Endothelial cell of hepatic sinusoid (primary cell): ENCODE data around the gene KLHL36.

Experiments
- in situ Hi-C: cut with HindIII; loops from 2 replicates; pipeline ENCODE4 v1.10.0; 2017; ENCODE audit warnings: low sequenced_read_pairs

The KLHL36 gene

DNA sequence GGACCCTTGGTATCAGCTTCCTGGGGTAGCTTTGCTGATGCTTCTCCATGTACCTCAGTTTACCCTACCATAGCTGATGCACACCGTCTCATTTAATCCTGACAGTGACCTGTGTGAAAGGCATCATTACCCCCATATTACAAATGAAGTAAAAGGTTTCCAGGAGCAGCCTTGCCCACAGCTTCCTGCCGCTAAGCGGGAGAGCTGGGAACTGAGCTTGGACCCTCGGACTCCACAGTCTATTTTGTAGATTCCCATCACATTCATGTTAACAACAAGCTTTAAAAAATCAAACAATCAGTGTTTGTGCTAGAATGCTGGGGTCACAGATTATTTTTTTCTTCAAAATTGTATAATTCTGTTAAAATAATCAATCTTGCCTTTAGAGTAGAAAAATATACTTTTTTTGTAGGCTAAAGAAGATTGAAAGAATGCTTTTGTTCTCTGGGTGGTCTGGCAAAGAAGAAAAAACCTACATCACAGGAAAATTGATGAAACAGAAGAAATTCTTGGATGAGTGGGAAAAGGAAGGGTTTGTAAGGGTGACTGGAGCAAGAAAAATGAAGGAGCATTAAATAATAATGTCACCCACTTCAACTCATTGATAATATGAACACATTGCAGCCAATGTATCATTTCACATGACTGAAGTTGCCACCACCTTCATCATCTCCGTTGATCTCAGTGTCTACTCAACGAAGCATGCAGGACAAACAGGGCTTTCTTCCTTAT is 41.9 kb downstream of the KLHL36 start:
- in situ Hi-C loops, result loop anchor here (5.0 kb wide), 1 partner anchor 42 kb away; no protein-coding TSS in a partner anchor

DNA sequence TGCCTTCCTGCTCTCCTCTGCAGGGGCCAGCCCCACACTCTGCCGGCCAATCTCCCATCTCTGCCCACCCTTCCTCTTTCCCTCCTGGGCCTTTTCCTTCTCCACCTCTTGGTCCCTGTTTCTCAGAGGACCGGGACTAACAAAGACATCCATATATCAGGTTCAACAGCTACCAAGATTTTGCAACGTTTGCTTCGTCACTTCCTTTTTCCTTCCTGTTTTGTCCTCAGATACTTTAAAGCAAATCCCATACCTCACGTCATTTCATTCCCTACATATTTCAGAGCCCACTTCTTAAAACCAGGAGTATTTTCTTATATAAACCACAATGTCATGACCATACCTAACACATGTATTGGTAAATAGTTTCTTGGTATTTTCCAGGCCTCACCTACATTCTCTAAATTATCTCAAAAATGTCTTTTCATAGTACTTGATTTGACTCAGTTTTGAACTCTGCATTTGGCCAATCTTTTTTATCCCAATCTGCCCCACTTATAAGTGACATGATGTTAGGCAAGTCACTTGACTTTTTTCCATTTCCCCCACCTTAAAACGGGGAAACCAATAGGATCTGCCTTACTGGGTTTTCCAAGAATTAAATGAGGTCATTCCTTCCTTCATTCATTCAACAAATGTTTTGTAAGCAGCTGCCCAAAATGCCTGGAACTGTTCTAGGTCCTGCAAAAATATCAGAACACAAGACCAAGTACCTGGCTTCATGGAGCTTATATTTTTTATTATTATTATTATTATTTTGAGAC is 44.3 kb downstream of the KLHL36 start:
- in situ Hi-C loops, result loop anchor here (5.0 kb wide), 1 partner anchor 40 kb away; no protein-coding TSS in a partner anchor

DNA sequence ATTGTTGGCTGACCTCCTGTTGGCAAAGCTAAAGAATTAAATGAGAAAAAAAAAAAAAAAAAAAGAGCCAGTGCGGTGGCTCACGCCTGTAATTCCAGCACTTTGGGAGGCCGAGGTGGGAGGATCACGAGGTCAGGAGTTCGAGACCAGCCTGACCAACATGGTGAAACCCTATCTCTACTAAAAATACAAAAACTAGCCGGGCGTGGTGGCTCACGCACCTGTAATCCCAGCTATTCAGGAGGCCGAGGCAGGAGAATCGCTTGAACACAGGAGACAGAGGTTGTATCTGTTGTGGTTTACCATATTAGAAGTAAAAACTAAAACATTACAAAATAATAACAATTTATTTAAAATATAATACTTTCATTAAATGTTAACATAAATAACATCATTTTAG is 45.6 kb downstream of the KLHL36 start:
- in situ Hi-C loops, result loop anchor here (5.0 kb wide), 1 partner anchor 38 kb away; no protein-coding TSS in a partner anchor

DNA sequence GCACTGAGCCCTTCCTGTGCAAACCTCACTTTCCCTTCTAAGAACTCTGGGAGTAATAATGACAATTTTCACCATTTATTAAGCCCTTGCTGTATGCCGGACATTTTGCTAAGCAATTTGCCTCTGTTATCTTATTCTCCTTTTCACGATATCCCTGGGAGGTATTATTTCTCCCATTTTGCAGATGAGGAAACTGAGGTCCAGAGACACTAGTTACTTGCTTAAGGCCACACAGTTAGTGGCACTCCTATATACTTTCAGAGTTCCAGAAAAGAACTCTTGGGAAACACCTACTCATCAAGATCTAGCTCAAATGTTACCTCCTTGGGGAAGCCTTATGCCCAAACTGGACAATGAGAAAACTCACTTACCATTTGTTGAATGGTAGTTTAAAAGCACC is 46.7 kb downstream of the KLHL36 start:
- in situ Hi-C loops, result loop anchor here (5.0 kb wide), 1 partner anchor 37 kb away; no protein-coding TSS in a partner anchor

DNA sequence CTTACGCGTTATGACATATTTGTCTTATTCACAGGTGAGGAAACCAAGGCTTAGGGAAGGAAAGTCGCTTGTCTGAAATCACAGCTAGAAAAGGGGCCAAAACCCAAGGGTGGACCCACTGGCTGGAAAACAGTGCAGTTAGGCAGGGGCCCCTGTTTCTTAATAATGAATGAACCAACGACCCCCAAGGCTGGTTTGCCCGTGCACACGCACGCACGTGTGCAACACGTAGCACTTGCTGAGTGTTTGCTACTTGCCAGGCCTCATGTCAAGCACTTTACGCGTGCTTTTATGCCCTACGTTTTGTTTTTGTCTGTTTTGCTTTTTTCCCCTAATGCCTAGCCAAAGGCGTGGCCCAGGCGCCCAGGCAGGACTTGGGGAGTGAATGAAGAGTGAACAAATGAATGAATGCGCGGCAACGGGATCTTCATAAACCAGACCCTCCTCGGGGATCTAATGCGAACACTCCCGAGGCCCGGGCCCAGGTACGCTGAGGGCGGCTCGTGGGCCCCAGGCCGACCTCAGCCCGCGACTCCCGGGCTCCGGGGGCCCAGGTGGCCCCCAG is 50.9 kb downstream of the KLHL36 start:
- in situ Hi-C loops, result no loop called here

DNA sequence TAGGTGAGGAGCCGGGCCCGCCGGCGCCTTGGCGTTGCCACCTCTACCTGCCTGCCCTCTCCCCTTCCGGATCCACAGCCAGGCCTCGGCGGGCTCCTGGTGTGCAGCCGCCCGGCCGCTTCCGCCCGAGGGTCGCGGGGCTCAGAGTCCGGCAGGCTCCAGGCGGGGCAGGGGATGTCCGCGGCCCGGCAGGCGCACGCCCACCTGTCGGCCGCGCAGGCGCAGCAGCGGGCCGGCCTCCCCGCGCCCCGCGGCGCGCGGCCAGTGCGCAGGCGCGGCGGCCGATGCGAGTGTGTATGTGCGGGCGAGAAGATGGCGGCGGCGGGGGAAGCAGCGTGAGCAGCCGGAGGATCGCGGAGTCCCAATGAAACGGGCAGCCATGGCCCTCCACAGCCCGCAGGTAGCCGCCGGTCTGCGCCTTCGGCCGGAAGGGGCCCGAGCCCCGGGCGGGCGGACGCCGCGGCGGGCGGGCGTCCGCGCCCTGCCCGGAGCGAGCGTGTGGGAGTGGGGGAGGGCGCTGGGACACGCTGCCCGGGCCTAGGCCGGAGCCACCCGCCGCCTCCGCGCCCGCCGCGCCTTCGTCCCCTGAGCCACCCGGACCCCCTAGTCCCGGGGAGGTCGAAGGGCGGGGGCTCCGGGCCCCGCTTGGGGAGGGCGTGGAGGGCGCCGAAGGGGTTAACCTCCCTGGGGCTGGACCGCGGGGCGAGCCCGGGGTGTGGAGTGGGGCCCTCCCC is 51.6 kb downstream of the KLHL36 start, which contains the start of gene USP10:
TSS of gene USP10 (plus strand) at position 289 of the 734 bp plus-strand sequence. CDS start at position 380, 91 bp downstream.
- in situ Hi-C loops, result loop anchor here (5.0 kb wide), 1 partner anchor 38 kb away; no protein-coding TSS in a partner anchor

DNA sequence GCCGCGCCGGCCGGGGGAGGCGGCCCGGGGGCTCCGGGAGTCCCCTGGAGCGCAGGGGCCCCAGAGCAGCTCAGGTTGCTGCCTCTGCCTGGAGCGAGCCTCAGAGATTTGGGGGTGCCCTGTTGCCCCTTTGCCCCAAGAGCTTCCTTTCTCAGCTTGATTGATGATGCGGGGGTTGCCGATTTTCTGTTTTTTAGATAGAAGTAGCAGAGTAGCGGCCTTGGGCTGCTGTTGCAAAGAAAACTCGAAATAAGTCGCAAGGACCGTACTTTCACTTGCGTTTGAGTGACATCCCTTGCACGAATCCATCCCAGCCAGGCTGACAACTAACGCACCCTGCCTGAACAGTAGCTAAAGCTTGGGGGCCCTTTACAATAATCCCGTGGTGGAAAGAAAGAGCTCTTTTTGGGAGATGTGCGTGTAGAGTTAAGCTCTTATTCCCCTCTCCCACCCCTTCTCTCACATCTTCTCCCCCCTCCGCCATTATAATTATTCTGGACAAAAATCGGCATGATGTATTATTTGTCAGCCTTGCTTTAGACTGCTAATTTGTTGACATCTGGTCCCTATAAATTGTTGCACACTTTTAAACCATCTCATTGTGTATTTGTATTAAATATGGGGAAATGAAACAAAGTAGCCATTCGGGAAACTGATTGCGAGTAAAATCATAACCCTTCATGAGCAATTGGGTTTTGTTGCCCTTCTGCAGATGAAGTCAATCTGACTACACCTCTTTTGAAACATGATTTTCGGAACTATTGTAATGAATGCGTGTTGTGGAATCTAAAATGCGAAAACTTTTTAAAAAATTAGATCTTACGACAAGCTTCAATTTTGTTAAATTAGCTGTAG is 52.4 kb downstream of the KLHL36 start:
- in situ Hi-C loops, result loop anchor here (5.0 kb wide), 1 partner anchor 38 kb away; no protein-coding TSS in a partner anchor

DNA sequence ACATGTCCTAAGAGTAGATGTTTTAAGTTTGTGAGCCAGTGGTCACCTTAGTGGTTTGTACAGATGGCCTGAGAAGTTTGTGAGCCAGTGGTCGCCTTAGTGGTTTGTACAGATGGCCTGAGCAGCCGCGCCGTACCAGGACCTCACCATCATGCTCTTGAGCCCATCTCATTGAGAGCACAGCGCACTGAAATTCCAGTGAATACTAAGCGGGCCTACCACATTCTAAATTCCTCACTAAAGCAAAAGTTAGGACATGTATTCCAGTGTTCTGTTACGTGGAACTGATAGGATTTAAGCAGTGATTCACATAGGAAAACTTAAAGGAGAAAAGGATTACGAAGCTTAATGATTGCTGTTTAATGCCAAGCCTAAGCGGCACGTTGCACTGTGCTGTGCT is 55.4 kb downstream of the KLHL36 start:
- in situ Hi-C loops, result loop anchor here (5.0 kb wide), 1 partner anchor 41 kb away; no protein-coding TSS in a partner anchor

DNA sequence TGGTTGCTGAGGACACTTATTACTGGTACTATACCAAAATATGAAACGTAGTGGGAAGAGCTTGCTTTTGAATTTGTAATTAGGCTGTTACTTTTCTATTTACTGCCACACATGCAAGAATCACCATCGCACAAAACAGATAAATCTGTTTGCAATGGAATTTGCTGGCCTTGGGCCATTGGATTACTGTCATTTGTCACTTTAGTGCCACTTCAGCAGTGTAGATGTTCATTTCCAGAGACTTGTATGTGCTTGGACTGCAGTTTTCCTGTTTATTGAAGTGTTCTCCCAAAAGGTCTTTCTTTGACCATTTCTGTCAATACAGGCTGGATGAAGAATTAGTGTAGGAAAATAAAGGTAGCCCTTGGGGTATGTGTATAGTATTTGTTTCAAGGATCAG is 55.9 kb downstream of the KLHL36 start:
- in situ Hi-C loops, result loop anchor here (5.0 kb wide), 1 partner anchor 42 kb away; no protein-coding TSS in a partner anchor

DNA sequence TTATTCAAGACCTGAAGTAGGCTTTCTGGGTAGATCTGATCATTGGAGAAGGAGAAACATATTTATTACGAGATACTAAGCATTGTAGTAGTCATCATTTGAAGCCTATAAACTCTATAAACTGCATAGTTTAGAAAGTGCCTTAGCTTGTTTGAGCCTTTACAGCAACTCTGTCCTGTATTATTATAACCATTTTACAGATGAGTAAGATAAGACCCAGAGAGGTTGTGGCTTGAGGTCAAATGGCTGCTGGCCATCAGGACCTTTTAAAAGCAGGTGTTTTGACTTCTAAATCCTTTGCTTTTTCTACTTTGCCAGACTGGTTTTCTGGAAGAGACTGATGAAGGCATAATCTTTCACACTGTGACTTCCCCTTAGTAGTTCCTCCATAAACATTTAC is 58.5 kb downstream of the KLHL36 start:
- in situ Hi-C loops, result no loop called here

DNA sequence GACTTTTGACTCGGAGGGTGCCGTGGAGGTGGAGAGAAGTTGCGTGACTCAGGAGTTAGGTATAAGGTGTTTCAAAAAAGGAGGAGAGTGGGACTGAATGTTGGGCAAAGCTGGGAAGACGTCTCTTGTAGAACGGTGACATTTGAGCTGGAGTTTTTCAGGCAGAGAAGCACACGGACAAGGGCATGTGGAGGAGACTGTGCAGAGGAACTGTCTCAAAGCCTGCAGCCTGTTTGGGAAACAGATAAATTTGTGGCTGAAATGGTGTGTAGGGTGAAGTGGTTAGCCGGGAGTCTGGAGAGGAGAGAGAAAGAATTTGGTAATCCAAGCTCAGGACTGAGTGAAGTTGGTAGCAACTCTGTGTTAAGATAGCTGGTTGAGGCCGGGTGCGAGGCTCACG is 61.3 kb downstream of the KLHL36 start:
- in situ Hi-C loops, result no loop called here

DNA sequence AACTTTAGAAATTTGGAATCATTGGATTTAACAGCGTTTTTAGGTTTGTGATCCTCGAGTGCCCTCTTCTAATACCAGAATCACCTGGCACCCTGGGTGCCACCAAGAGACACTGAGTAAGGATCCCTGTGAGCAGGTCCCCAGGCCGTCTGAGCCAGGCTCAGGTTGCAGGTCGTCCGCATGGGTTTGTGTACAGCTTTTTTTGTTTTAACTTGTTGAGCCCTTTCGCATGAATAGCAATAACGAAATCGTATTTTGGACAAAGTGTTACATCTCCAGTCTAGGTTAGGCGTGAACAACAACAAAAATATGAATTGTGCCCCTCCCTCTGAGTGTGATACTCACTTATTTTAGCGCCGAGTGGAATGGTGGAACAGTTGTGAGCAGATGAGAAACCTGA is 62.4 kb downstream of the KLHL36 start:
- in situ Hi-C loops, result no loop called here
